HCT116 (cell line): ENCODE results near the gene PLCB4.

Source experiments
- CTCF ChIP-seq, 3 experiments: fragments of 200-600 bp in 1 of 3; sonication (generic) in 1 of 3; IDR thresholded peaks in 2 of 3; conservative IDR thresholded peaks in 1 of 3; 2 replicates each; pipeline ENCODE4 v1.5.1; 2012 to 2017; ENCODE audit warnings: low read depth in 2 of 3, low read length in 2 of 3, antibody characterized with exemption in 1 of 3, borderline replicate concordance in 1 of 3, control low read depth in 1 of 3, mild to moderate bottlenecking in 1 of 3, mixed read lengths in 1 of 3, mixed run types in 1 of 3, moderate library complexity in 1 of 3; ENCODE audit not compliant: insufficient read depth in 1 of 3
- EZH2phosphoT487 ChIP-seq: fragments of 200-600 bp; IDR thresholded peaks from 2 replicates; pipeline ENCODE4 v1.6.1; 2018; ENCODE audit warnings: antibody characterized with exemption, borderline replicate concordance
- FOSL1 ChIP-seq: IDR thresholded peaks from 2 replicates; pipeline ENCODE4 v1.6.1; 2012; ENCODE audit warnings: low read depth
- JUND ChIP-seq: IDR thresholded peaks from 2 replicates; pipeline ENCODE4 v1.6.1; 2012
- MAX ChIP-seq: IDR thresholded peaks from 2 replicates; pipeline ENCODE4 v1.6.1; 2012
- POLR2A ChIP-seq: IDR thresholded peaks from 2 replicates; pipeline ENCODE4 v1.7.0; 2011; ENCODE audit warnings: borderline replicate concordance; ENCODE audit not compliant: insufficient read depth, insufficient read length; ENCODE audit errors: extremely low read depth
- POLR2AphosphoS5 ChIP-seq: IDR thresholded peaks from 2 replicates; pipeline ENCODE4 v1.6.1; 2011; ENCODE audit warnings: mild to moderate bottlenecking, low read depth, low read length, moderate library complexity
- REST ChIP-seq: IDR thresholded peaks from 2 replicates; pipeline ENCODE4 v1.6.1; 2012; ENCODE audit warnings: low read depth
- SP1 ChIP-seq: IDR thresholded peaks from 2 replicates; pipeline ENCODE4 v1.6.1; 2012; ENCODE audit warnings: low read depth
- YY1 ChIP-seq: IDR thresholded peaks from 2 replicates; pipeline ENCODE4 v1.6.1; 2011; ENCODE audit warnings: low read length, low read depth, moderate library complexity, mild to moderate bottlenecking; ENCODE audit not compliant: insufficient replicate concordance; ENCODE audit errors: extremely low read depth

- TF ChIP-seq JUND (no peak), CTCF (IDR thresholded peaks at IDR 0.05 in 2 of 3, conservative IDR thresholded peaks at IDR 0.05 in 1 of 3; ENCODE audit: borderline replicate concordance in 1 of 3, insufficient read depth in 1 of 3, low read depth in 2 of 3, low read length in 2 of 3) (no peak), REST (no peak), POLR2A (no peak), POLR2AphosphoS5 (no peak), MAX (no peak), EZH2phosphoT487 (no peak), SP1 (no peak), FOSL1 (no peak), YY1 (no peak)
These were observed 374.0 kb downstream of the PLCB4 start for GRCh38 chr20:9442858-9443257.
